SK-N-SH (cell line): Measurements from ENCODE around the gene RBBP8NL. TPM values are rescaled to one million over a fixed set of nuclear protein-coding genes. Genes with fewer than 3 reads are reported as not detected.

Experiments used
- CTCF ChIA-PET: fragments of 300-600, 350-600 bp; formaldehyde crosslinking; extraction: SDS; loops from one replicate; lab custom pipeline; 2021; lab: Yijun Ruan, JAX
- POLR2A ChIA-PET: fragments of 350-600 bp; sonication (Branson Sonifier 250); formaldehyde crosslinking; extraction: SDS; loops from one replicate; lab custom pipeline; 2020; ENCODE audit warnings: antibody characterized with exemption, inconsistent platforms; lab: Yijun Ruan, JAX
- DNase-seq: peaks from one replicate; pipeline ENCODE4 v3.0.0; 2012
- H2AFZ ChIP-seq: fragments of 200-600 bp; sonication (generic); 2 replicates; pipeline ENCODE4 v1.8.1; 2016; ENCODE audit warnings: antibody characterized with exemption, mild to moderate bottlenecking, low read depth
- H3F3A ChIP-seq: fragments of 200-600 bp; sonication (generic); replicated peaks from 2 replicates; pipeline ENCODE3; 2016; ENCODE audit warnings: antibody characterized with exemption, mild to moderate bottlenecking; ENCODE audit not compliant: insufficient read depth
- H3K27ac ChIP-seq, 2 experiments: fragments of 200-500 bp in 1 of 2; fragments of 200-600 bp in 1 of 2; sonication (Bioruptor generic) in 1 of 2; sonication (generic), shearing (Covaris generic) in 1 of 2; 2 replicates each; pipeline versions ENCODE4 v1.5.1 to v1.6.1; 2014 to 2016; ENCODE audit warnings: low read depth in 2 of 2, inconsistent platforms in 1 of 2, low read length in 1 of 2, mild to moderate bottlenecking in 1 of 2, mixed read lengths in 1 of 2
- H3K27me3 ChIP-seq: fragments of 200-600 bp; sonication (generic), shearing (Covaris generic); 2 replicates; pipeline ENCODE4 v1.6.1; 2016; ENCODE audit warnings: mixed run types; ENCODE audit not compliant: insufficient read depth
- H3K36me3 ChIP-seq, 2 experiments: fragments of 200-500 bp in 1 of 2; fragments of 200-600 bp in 1 of 2; sonication (Bioruptor generic) in 1 of 2; sonication (generic) in 1 of 2; replicated peaks in 1 of 2; 2 replicates each; pipeline versions ENCODE3 to v1.5.1; 2014 to 2016; ENCODE audit warnings: low read length in 1 of 2, mild to moderate bottlenecking in 1 of 2; ENCODE audit not compliant: insufficient read depth in 2 of 2, control insufficient read depth in 1 of 2
- H3K4me1 ChIP-seq, 2 experiments: fragments of 200-500 bp in 1 of 2; fragments of 200-600 bp in 1 of 2; sonication (Bioruptor generic) in 1 of 2; sonication (generic), shearing (Covaris generic) in 1 of 2; 2 replicates each; pipeline versions ENCODE4 v1.5.1 to v1.6.1; 2014 to 2016; ENCODE audit warnings: low read depth in 1 of 2, low read length in 1 of 2, mixed run types in 1 of 2; ENCODE audit not compliant: insufficient read depth in 2 of 2, control insufficient read depth in 1 of 2
- H3K4me2 ChIP-seq: fragments of 200-600 bp; sonication (generic), shearing (Covaris generic); 2 replicates; pipeline ENCODE4 v1.6.1; 2017; ENCODE audit warnings: mixed run types
- H3K4me3 ChIP-seq, 2 experiments: fragments of 200-500 bp in 1 of 2; fragments of 200-600 bp in 1 of 2; sonication (Bioruptor generic) in 1 of 2; sonication (generic), shearing (Covaris generic) in 1 of 2; 2 replicates each; pipeline versions ENCODE4 v1.5.1 to v1.8.1; 2014 to 2016; ENCODE audit warnings: low read depth in 2 of 2, inconsistent platforms in 1 of 2, low read length in 1 of 2, mild to moderate bottlenecking in 1 of 2, mixed read lengths in 1 of 2, moderate library complexity in 1 of 2
- H3K79me2 ChIP-seq: fragments of 200-600 bp; sonication (generic); 2 replicates; pipeline ENCODE4 v1.8.1; 2017; ENCODE audit warnings: mild to moderate bottlenecking; ENCODE audit not compliant: insufficient read depth
- H3K9ac ChIP-seq: fragments of 200-600 bp; sonication (generic); 2 replicates; pipeline ENCODE4 v1.6.1; 2017; ENCODE audit warnings: mixed run types
- H3K9me2 ChIP-seq: fragments of 200-600 bp; sonication (generic); 2 replicates; pipeline ENCODE4 v1.6.1; 2017; ENCODE audit warnings: mixed run types
- H3K9me3 ChIP-seq: fragments of 200-600 bp; sonication (generic); 2 replicates; pipeline ENCODE4 v1.6.1; 2017; ENCODE audit warnings: mixed run types, mild to moderate bottlenecking, moderate library complexity
- H4K20me1 ChIP-seq: fragments of 200-600 bp; sonication (generic); 2 replicates; pipeline ENCODE4 v1.6.1; 2017; ENCODE audit warnings: mild to moderate bottlenecking, mixed run types; ENCODE audit not compliant: insufficient read depth
- CHD2 ChIP-seq: fragments of 150-350 bp; IDR thresholded peaks from 2 replicates; pipeline ENCODE4 v1.6.1; 2018; ENCODE audit warnings: low read length; ENCODE audit not compliant: partially characterized antibody
- EZH2phosphoT487 ChIP-seq: fragments of 200-600 bp; sonication (generic); IDR thresholded peaks from 2 replicates; pipeline ENCODE4 v1.6.1; 2017; ENCODE audit warnings: low read depth, mixed run types, mild to moderate bottlenecking, antibody characterized with exemption, moderate library complexity, borderline replicate concordance
- FOSL2 ChIP-seq: IDR thresholded peaks from 2 replicates; pipeline ENCODE4 v1.4.0; 2012; ENCODE audit warnings: low read depth, mild to moderate bottlenecking, moderate library complexity, borderline replicate concordance
- FOXM1 ChIP-seq: IDR thresholded peaks from 2 replicates; pipeline ENCODE4 v1.4.0; 2012; ENCODE audit warnings: low read depth, mild to moderate bottlenecking
- JUND ChIP-seq: IDR thresholded peaks from 2 replicates; pipeline ENCODE4 v1.4.0; 2012
- POLR2AphosphoS5 ChIP-seq: IDR thresholded peaks from 2 replicates; pipeline ENCODE4 v1.6.1; 2012; ENCODE audit warnings: low read depth, low read length
- RAD21 ChIP-seq: IDR thresholded peaks from 2 replicates; pipeline ENCODE4 v1.6.1; 2012; ENCODE audit warnings: mild to moderate bottlenecking, low read length
- RFX5 ChIP-seq: IDR thresholded peaks from 2 replicates; pipeline ENCODE4 v1.6.1; 2012; ENCODE audit warnings: mild to moderate bottlenecking, improper control_type of control experiment, low read length
- RXRA ChIP-seq: IDR thresholded peaks from 2 replicates; pipeline ENCODE4 v1.4.0; 2012; ENCODE audit warnings: low read depth, mild to moderate bottlenecking, borderline replicate concordance
- SMC3 ChIP-seq: IDR thresholded peaks from 2 replicates; pipeline ENCODE4 v1.6.1; 2012; ENCODE audit warnings: low read depth, low read length, improper control_type of control experiment
- TCF12 ChIP-seq: IDR thresholded peaks from 2 replicates; pipeline ENCODE4 v1.4.0; 2012
- TEAD4 ChIP-seq: IDR thresholded peaks from 2 replicates; pipeline ENCODE4 v1.4.0; 2012; ENCODE audit warnings: mild to moderate bottlenecking, borderline replicate concordance; ENCODE audit not compliant: insufficient read depth
- WGBS: methylation state at CpG from one replicate; pipeline ENCODE4 v1.1.6; 2017; ENCODE audit warnings: low lambda C conversion rate; 5-methylcytosine and 5-hydroxymethylcytosine counted together
- polyA plus RNA-seq, 3 experiments: library from polyadenylated mRNA; depleted of rRNA; stranded (reverse); fragments of >200 nt; gene quantifications; 2 replicates each; pipeline ENCODE4 v1.2.3, GENCODE V29; 2012
- TF ChIP-seq, protein P1 (sequence below): IDR thresholded peaks from 2 replicates; pipeline ENCODE4 v1.4.0; 2012; ENCODE audit warnings: low read depth
- TF ChIP-seq, protein P2 (sequence below): IDR thresholded peaks from 2 replicates; pipeline ENCODE4; 2012
- TF ChIP-seq, protein P3 (sequence below): fragments of 200-600 bp; sonication (generic); IDR thresholded peaks from 2 replicates; pipeline ENCODE4 v1.6.1; 2017; ENCODE audit warnings: antibody characterized with exemption, mild to moderate bottlenecking, moderate library complexity
- TF ChIP-seq, protein P4 (sequence below): IDR thresholded peaks from 2 replicates; pipeline ENCODE4 v1.4.0; 2012; ENCODE audit warnings: low read depth, borderline replicate concordance

RBBP8NL gene
- polyA plus RNA-seq, 1 of the 3 experiments (the other 2 are of a cell fraction), result not detected

DNA sequence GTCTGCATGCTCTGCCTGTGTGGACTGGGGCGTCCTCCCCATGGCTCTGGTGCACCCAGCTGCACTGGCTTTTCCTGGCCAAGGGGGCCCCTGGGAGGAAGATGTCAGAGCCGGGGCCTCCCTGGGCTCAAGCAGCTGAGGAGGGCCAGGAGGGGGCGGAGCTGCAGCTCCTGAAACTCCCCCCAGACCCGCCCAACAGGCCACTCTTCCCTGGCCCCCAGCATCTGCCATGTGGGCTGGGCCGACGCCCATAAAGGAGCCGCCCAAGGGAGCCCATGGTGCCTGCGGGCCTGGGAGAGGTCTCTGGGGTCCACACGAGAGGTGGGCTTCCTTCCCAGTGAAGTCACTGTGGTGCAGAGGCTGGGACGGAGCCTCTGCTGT lies 4.0 kb downstream of the RBBP8NL start:
- WGBS, result 0% methylated on average over 2 of the region's 10 CpGs
- Histone ChIP-seq H4K20me1 (no peaks in the 10 kb centered on the region), H2AFZ (no peak overlapping the region), H3K27ac (no peak overlapping the region), H3F3A (no peaks in the 10 kb centered on the region), H3K36me3 (no peaks in the 10 kb centered on the region), H3K79me2 (no peaks in the 10 kb centered on the region), H3K9me3 (no peaks in the 10 kb centered on the region), H3K27me3 (no peaks in the 10 kb centered on the region), H3K9ac (no peak overlapping the region), H3K9me2 (no peaks in the 10 kb centered on the region), H3K4me3 (no peak overlapping the region), H3K4me1 (no peaks in the 10 kb centered on the region), H3K4me2 (no peak overlapping the region)
- no peak for DNase-seq
- ChIA-PET CTCF (interaction anchor here (1.0 to 2.2 kb wide), 2 partner anchors 13 to 194 kb away, joined by 3 to 9 read pairs; no protein-coding TSS in a partner anchor), POLR2A (no interaction called here)
- TF ChIP-seq FOSL2 (no peak), SMC3 (no peak), RAD21 (no peak), JUND (no peak), CHD2 (no peak), RXRA (no peak), FOXM1 (no peak), TCF12 (no peak), POLR2AphosphoS5 (no peak), RFX5 (no peak), TEAD4 (no peak), EZH2phosphoT487 (no peak)
- TF ChIP-seq, protein P1, sequence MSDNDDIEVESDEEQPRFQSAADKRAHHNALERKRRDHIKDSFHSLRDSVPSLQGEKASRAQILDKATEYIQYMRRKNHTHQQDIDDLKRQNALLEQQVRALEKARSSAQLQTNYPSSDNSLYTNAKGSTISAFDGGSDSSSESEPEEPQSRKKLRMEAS, result no peak
- TF ChIP-seq, protein P2, sequence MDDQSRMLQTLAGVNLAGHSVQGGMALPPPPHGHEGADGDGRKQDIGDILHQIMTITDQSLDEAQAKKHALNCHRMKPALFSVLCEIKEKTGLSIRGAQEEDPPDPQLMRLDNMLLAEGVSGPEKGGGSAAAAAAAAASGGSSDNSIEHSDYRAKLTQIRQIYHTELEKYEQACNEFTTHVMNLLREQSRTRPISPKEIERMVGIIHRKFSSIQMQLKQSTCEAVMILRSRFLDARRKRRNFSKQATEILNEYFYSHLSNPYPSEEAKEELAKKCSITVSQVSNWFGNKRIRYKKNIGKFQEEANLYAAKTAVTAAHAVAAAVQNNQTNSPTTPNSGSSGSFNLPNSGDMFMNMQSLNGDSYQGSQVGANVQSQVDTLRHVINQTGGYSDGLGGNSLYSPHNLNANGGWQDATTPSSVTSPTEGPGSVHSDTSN, result no peak
- TF ChIP-seq, protein P3, sequence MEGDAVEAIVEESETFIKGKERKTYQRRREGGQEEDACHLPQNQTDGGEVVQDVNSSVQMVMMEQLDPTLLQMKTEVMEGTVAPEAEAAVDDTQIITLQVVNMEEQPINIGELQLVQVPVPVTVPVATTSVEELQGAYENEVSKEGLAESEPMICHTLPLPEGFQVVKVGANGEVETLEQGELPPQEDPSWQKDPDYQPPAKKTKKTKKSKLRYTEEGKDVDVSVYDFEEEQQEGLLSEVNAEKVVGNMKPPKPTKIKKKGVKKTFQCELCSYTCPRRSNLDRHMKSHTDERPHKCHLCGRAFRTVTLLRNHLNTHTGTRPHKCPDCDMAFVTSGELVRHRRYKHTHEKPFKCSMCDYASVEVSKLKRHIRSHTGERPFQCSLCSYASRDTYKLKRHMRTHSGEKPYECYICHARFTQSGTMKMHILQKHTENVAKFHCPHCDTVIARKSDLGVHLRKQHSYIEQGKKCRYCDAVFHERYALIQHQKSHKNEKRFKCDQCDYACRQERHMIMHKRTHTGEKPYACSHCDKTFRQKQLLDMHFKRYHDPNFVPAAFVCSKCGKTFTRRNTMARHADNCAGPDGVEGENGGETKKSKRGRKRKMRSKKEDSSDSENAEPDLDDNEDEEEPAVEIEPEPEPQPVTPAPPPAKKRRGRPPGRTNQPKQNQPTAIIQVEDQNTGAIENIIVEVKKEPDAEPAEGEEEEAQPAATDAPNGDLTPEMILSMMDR, result no peak
- TF ChIP-seq, protein P4, sequence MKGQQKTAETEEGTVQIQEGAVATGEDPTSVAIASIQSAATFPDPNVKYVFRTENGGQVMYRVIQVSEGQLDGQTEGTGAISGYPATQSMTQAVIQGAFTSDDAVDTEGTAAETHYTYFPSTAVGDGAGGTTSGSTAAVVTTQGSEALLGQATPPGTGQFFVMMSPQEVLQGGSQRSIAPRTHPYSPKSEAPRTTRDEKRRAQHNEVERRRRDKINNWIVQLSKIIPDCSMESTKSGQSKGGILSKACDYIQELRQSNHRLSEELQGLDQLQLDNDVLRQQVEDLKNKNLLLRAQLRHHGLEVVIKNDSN, result no peak
